CD4-positive, alpha-beta T cell treated with Interleukin-15 for 1 hour (primary cell): ENCODE data around the gene DGCR6L.
A peak's percentile ranks its signal among the peaks of the same experiment; 100 is the strongest.
"Not testable (repeated sequence)": the region's sequence is repeated elsewhere in the genome, so short reads cannot be mapped to it uniquely, and the experiment has no call there.

Experiments used
- DNase-seq: peaks from one replicate; pipeline ENCODE4 v3.0.0-alpha.2; 2020

Gene DGCR6L

DNA sequence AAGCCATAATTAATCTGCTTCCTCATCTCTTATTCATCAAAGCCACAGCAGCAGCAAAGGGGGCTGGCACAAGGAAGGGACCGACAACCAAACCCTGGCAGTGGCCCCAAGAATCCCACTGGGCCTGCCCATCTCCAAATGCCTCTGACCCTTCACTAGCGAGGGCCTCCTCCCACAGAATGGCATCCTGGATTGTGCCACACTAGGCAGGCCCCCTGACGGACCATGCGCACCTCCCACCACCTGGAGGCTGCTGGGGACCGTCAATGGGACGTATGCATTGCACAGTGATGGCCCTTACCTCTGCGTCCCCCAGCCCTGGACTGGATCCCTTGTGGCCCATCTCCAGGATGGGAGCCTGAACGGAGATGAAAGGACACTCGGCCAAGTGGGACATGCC is 47.7 kb downstream of the DGCR6L start:
- DNase-seq = no peak

DNA sequence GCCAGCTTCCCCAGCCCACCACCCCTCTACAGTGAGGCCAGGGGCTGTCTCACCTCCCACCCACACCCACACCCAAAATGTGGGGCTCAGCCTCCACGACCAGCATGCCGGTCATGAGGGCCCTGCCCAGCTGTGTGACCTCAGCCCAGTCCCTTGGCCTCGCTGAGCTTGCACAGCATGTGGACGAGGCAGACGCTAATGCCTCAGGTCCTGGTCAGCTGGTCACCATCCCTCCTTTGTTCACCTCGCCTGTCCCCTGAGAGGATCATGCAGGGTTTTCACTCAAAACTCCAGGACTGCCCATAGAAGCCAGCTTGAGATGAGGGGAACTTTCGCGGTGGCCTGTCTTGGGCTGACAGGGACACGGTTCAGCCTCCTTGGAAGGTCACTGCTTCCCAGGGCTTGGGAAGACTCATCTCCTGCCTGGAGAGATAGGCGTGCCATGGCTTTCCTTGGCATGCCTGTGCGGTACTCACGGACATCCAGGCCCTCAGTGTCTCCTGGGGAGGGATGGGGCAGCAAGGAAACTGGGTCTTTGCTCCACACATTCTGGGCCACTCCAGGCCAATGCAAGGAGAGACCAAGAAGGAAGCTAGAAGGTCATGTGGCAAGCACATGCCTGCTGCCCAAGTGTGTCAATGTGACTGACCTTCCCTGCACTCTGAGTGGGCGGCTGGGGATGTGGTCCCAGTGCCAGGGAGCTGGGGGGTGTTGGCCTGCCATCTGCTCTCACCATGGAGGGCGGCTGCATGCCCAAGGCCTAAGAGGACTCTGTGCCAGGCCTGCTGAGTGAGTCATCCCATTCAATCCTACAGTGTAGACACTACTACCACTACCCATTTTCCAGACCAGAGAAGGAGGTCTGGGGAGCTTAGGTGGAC is 48.5 kb downstream of the DGCR6L start:
- DNase-seq = no peak

DNA sequence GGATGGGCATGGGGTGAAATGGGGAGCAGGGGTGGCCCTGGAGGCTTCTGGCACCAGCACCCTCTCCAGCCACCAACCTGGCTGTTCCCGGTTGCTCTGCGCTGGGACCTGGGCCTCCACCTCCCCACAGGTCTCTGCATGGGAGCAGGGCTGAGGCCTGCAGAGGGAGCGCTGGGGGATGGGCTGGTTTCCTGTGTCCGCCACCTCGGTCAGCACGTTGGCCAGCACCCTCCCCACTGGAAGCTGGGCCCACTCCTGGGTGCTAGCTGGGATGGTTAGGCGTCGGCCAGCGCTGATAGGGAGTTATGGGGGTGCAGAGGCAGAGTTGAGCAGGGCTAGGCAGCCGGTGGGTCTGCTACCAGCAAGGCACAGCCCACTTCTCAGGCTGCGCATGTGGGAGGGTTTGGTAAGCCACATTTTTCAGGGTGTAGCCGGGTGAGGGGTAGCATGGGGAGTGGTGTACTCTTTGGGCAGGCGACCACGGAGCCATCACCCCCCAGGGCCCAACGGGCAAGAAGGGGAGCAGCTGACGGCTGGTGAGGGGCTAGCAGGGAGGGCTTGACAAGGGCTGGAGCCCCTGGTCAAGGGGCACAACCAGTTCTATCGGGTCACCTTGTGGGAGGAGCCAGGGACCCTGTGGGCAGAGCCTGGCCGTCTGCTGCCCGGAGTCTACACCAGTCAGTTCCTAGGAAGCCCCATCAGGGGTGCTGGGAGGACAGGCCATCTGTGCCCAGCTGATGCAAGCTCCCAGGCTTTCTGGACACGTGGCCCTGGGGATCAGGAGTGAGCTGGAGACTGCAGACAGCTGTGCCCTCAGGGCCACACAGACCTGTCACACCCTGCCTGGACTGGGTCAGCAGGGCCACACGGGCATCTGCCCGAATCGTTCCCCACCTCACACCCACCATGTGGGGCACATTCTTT is 49.4 kb downstream of the DGCR6L start:
- DNase-seq = not testable (repeated sequence)

DNA sequence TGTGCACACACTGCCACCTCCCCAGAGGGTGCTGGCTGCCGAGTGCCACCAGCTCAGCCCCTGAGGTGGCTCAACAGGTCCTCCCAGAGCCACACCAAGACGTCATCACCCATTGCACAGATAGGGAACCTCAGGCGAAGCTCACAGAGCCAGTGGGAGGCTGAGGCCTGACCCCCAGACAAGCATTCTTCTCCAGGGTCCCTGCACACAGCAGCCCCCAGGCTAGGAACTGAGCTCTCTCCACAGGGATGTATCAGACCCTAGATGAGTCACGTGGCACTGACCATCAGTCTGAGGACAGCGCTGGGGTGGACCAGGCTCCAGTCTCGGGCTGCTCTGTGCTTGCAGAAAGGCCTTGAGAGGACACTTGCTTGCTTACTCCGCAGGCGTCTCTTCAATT is 50.2 kb downstream of the DGCR6L start:
- DNase-seq = not testable (repeated sequence)

DNA sequence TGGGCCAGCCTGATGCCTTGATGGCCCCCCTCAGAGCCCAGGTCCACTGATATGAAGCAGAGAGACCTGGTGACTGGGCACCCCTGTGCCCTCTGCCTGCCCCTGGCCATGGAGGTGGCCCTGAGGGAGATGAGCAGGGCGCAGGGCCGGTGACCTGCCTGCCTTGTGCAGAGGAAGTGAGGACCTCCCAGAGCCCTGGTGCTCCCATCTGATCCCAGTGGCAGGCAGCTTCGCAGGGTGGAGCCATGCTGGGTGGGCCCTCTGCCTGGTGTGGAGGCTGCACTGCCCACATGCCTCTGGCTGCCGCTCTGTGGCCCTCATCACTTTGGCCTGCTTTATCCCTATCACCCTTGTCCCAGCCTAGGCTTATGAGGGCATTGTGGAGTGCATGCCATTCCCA is 50.7 kb downstream of the DGCR6L start:
- not testable (repeated sequence) for DNase-seq

DNA sequence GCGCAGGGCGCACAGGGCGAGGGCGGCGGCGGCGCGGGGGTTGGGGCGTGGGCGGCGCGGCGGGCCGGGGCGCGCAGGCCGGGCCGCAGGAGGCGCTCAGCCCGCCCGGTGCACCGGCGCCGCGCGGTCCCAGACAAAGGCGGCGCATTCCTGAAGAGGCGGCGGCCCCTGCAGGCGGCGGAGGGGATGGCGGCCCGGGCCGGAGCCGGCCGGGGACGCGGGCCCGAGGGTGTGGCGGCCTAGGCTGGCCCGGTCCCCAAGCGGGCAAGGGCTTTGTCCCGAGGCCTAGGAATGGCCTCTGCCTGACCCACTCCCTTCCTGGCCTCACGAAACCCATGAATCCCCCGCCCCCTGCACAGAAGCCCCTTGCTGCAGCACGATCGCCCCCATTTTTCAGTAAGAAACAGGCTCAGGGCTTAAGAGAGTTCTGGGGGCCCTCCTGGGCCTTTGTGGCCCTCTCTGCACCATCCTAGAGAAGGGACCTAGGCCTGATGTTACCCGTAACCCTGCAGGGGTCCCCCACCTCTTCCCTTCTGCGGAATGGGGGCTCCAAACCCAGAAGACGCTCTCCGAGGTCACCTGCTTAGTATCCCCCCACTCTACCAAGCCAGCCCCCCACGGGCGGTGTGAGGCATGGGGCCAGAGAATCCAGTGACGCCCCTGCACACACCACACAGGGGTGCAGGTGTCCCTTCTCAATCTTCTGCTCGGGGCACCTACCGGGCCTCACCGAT is 51.4 kb downstream of the DGCR6L start, which contains the start of gene RTN4R:
Gene RTN4R (minus strand): TSS at position 40 of the 734 bp plus-strand sequence. CDS start 226 bp downstream, outside the sequence.
- peak; percentile 40 for DNase-seq

DNA sequence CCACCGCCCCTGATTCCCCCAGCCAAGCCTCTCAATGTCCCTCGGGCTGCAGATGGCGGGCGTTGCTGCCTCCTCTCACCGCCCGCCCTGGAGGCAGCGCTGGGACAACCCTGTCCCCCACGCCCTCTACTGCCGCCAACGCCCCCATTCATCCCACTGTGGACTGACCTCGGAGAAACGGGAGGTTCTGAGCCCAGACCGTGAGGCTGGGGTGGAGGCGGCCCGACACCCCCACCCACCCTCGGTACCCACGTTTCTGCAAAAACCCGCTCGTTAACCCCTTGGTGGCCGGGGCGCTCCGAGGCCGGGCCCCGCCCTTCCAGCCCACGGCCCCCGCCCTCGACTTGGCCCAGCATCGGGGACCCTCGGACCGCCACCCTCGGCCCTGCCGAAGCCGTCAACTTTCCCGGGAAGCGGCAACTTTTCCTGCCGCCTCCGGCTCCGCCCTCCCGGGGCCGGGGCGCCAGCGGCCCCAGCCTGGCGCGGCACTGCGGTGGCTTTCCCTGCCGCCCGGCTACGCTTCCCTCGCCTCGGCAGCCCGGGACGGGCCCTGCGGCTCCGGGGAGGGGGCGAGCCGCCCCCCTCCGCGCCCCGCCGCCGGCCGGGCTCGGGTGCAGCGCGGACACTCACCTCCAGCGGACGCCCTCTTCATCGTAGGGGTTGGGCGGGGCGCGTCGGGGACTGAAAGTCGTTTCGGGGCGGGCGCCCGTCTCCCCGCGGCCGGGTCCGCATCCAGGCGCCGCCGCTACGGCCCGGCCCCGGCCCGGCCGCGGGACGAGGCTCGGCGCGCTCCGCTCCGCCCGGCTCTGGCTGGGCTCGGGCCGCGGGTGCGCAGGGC is 52.2 kb downstream of the DGCR6L start:
- no peak for DNase-seq

DNA sequence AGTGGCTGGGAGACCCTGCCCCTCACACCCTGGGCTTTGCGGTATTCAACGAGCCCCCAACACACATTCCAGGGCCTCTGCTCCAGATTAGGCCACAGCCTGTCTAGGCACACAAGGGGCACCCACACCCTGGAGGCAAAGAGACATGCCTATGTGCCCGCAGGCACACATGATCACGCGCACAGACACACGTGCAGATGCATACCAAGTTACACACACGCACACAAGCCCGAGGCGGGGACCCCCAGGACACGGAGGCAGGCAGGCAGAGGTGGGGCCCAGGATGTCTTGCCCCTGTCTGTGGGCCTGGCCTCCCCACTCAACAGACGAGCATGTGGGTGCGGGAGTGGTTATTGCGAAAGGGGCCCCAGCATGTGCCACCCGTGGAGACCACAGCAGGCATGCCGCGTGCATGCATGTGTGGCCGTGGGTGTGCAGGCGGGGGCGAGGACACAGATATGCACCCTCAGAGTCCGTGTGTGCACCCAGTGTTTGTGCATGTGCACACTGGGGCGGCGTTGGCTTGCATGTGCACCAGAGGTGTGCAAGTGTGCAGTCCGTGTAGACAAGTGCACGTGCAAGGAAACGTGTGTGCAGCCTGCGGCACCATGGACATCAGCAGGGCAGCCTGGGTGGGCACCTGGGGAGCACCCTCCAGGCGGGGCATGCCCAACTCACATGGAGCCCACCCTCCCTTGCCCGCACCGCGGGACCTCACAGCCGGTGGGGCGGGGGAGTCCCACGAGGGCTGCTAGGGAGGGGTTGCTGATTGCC is 53.0 kb downstream of the DGCR6L start:
- DNase-seq = not testable (repeated sequence)

DNA sequence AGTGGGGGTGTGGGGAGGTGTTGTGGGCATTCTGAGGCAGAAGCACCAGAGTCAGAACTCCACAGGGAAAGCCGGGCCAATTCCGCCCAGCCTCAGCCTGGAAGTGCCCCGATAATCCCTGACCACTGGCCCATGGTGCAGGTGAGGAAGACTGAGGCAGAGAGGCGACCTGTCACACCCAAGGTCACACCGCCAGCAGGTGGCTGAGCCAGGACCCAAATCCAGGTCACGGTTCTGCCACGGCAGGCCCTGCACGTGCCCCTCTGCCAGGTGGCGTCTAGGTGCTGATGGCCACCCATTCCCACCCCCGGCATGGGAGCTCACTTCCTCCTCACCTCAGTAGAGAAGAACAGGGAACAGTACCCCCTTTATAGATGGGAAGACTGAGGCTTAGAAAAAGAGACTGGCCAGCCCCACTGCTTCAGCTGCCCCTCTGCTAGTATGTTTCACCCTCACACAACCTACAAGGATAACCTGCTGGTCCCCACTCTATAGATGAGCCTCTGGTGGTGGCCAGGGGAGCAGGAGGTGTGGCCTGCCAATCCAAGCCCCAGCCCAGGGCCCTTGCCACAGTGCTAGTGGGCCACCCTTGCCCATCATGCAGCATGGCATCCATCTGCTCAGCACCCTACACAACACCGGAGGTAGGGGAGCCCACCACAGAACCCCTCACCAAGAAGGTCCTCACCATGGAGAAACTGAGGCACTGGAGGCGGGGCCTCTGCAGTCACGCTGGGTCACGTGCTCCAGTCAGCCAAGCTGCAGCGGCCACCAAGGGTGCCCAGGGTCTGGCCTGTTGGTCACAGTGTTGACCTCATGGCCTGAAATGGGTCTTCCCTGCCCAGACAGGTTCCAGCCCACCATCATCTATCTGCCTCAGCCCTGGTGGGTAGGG is 53.8 kb downstream of the DGCR6L start:
- DNase-seq = not testable (repeated sequence)

DNA sequence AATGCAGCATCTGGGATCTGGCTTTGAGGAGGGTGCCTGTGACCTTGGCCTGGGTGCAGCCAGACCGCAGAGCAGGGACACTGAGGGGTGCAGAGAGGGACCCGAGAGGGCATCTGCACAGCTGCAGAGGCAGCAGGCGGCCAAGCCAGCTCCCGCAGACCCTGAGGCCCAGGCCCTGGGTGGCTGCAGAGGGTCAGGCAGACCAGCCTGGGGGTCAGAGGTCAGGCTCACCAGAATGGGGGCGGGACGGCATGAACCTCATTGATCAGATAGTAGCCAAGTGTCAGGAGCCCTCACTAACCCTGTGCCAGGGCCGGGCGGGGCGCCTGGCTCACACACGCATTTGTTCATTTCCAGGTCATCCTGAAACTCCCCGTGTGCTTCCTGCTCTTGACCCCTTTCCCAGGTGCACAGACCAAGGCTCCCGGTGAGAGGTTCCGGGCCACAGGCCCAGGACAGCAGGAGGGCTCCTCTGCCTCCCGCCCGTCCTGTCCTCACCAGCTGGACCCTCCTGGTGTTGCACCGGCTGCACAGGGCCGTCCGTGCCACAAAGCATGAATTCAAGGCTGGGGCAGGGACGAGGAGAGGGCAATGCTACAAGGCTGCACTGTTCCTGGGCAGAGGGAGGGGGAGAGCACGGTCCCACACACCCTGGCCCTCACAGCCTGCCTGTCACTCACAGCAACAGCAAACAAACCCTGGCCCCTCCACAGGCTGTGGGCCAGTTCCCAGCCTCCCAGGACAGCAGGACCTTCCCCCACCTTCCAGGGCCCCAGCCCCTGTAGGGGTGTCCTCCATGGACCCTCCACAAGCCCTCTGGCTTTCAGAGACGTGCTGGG is 55.0 kb downstream of the DGCR6L start:
- DNase-seq = no peak
